Measurements from ENCODE around the gene CGNL1.
A peak's percentile ranks its signal among the peaks of the same experiment; 100 is the strongest.

Gene CGNL1

DNA sequence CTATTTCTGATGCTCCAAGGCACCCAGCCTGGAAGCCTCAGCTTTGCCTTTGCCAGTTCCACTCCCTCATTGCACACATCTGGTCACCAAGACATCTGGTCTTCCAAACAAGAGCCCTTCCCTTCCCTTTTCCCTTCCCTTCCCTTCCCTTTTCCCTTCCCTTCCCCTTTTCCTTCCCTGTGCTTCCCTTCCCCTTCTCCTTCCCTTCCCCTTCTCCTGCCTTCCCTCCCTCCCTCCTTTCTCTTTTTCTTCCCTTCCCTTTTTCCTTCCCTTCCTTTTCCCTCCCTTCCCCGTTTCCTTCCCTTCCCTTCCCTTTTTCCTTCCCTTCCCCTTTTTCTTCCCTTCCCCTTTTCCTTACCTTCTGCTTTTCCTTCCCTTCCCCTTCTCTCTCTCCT lies 2.4 kb upstream of the CGNL1 start:
- H3K27ac ChIP-seq, result no peak overlapping the region
- no peak for TF ChIP-seq CTCF (conservative IDR thresholded peaks at IDR 0.05)

DNA sequence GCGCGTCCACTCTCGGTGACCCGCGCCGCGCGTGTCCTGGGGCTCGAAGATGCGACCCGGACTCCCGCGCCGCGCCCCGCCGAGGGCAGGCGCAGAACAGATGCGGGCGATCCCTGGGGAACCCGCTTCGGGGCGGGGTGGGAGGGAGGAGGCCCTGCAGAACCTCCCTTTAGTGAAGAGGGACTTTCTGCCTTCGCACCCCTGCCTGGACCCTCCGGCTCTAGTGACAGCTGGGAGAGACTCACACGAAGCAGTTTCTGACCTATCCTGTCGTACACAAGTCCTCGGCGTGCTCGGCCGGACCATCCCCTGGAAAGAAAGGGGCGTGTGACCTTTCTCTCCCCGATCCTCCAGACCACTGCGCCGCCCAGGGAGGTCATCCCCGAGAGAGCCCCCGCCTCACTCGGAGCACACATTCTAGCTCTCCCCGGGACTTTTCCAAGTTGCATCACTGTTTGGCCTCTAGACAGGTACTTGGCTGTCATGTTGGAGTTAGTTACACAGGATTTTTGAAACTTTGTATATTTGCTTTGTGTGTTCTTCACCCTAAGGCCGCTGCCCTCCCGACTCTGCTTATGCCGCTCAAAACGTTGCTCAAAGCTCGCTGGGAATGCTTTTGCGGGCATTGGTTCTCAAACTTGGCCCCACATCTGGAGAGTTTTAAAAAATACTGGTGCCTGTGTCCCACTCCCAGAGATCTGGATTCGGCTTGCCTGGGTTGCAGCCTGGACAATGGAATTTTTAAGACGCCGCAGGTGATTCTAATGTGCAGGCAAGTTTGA lies 582 bp downstream of the CGNL1 start:
- TF ChIP-seq CTCF (conservative IDR thresholded peaks at IDR 0.05), result no peak
- H3K27ac ChIP-seq, result peak overlapping the region; percentile 78

DNA sequence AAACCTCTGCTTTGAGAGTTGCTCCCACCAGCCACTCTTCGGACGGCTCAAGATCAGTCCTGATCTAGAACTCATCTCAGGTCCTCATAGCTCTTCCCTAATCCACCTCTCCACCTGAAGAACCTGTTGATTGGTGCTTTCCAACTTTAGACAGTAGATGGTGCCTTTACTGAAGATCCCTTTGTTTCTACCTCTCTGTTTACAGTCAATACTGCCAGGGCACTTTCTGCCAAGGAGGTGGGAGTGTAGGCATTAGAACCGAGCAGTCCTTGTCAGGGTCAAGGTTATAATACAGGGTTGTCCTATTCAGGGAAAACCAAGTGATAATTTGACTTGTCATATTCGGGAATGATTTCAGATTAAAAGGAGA lies 1.2 kb downstream of the CGNL1 start:
- H3K27ac ChIP-seq, result peak overlapping the region; percentile 78
- TF ChIP-seq CTCF (conservative IDR thresholded peaks at IDR 0.05), result peak; percentile 51

DNA sequence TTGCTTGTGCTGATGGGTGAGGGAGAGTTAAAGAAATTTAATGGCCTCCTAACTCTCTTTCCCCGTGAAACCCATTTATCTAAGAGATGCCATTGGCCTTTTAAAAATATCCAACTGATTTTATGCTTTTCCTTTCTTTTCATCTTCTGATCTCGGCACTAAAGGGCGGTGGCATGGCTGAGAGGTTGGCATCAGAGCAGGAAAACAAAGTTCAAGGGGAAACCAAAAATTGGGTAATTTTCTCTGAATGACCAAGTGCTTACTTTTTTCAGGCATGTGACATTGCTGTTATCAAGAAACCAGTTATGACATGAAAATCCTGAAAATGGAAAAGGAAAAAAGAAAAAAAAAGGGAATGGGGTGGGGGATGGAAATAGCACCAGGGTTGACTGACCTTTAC lies 3.2 kb downstream of the CGNL1 start:
- H3K27ac ChIP-seq, result peak overlapping the region; percentile 78
- TF ChIP-seq CTCF (conservative IDR thresholded peaks at IDR 0.05), result no peak

DNA sequence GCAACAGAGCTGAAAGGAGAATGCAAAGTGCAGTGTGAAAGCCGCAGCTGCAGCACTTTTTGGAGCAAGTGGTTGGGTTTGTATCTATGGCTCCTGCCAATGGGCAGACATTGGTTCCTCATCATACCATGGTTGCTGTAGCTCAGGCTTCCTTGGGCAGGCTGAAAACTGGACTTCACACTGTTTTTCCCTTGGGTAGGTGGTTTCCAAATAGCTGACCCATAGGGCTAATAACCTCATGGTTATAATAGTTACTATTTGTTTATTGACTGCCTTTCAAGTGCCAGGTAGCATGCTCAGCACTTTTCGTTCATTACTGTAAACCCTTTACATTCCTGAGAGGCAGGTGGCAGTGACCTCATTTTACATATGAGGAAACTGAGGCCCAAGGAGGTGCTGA lies 4.5 kb downstream of the CGNL1 start:
- peak overlapping the region; percentile 78 for H3K27ac ChIP-seq
- no peak for TF ChIP-seq CTCF (conservative IDR thresholded peaks at IDR 0.05)

- H3K27ac ChIP-seq, result peak overlapping the region; percentile 78
- TF ChIP-seq CTCF (conservative IDR thresholded peaks at IDR 0.05), result no peak
Observed at GRCh38 chr15:57382215-57382614, 5.9 kb downstream of the CGNL1 start.

DNA sequence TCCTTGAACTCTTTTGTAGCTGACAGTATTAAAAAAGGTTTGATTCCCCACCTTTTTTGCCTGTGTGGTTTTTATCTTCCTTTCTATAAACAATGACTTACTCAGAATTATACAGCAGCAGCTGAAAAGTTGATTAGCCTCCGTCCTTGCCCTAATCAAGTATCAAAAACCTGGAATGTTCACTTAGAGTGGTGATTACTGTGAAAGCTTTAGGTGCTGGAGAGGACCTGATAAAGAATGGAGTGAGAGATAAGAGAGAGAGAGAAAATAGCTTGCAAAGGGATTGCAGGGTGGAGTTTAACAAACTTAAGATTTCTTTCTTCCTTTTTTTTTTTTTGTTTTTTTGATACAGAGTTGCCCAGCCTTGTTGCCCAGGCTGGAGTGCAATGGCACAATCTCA lies 6.7 kb downstream of the CGNL1 start:
- no peak for TF ChIP-seq CTCF (conservative IDR thresholded peaks at IDR 0.05)
- H3K27ac ChIP-seq, result peak overlapping the region; percentile 78
